Measurements from ENCODE around the gene COL8A1.

DNA sequence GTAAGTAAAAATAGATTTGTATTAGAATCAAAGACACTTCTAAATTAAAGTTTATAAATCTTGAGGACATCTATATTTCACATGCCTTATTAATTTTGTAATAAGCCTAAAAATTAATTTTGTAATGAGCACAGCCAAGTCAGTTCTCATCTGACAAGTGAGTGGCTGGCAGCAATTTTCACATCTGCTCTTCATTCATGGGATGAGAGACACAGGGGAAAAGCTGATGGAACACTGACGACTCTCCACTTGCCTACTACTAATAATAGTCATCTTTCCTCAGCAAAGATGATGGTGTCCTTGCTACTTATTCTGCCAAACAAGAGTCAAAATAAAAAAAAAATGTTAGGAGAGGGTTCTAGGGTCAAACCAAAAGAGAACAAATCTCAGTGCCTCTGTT, 164.9 kb downstream of the COL8A1 start:
- no peak for TF ChIP-seq POLR2AphosphoS5 (IDR thresholded peaks at IDR 0.05; ENCODE audit: low read length)
- TF ChIP-seq, protein P1, sequence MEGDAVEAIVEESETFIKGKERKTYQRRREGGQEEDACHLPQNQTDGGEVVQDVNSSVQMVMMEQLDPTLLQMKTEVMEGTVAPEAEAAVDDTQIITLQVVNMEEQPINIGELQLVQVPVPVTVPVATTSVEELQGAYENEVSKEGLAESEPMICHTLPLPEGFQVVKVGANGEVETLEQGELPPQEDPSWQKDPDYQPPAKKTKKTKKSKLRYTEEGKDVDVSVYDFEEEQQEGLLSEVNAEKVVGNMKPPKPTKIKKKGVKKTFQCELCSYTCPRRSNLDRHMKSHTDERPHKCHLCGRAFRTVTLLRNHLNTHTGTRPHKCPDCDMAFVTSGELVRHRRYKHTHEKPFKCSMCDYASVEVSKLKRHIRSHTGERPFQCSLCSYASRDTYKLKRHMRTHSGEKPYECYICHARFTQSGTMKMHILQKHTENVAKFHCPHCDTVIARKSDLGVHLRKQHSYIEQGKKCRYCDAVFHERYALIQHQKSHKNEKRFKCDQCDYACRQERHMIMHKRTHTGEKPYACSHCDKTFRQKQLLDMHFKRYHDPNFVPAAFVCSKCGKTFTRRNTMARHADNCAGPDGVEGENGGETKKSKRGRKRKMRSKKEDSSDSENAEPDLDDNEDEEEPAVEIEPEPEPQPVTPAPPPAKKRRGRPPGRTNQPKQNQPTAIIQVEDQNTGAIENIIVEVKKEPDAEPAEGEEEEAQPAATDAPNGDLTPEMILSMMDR (IDR thresholded peaks at IDR 0.05 in 2 of 3, conservative IDR thresholded peaks at IDR 0.05 in 1 of 3; ENCODE audit: control insufficient read depth in 2 of 3, extremely low read depth in 1 of 3, insufficient read depth in 1 of 3, low read depth in 3 of 3, low read length in 3 of 3) = no peak

Measured in GM12878 (cell line).